KMS-11 (cell line): ENCODE measurements around the gene NOS1AP.

Source experiments
- H2AFZ ChIP-seq: fragments of 200-600 bp; sonication (generic); 2 replicates; pipeline ENCODE4 v1.6.1; 2016; ENCODE audit warnings: antibody characterized with exemption, mixed run types, low read depth
- H3K27ac ChIP-seq: fragments of 200-600 bp; sonication (generic); 2 replicates; pipeline ENCODE4 v1.6.1; 2016; ENCODE audit warnings: mild to moderate bottlenecking, mixed run types
- H3K27me3 ChIP-seq: fragments of 200-600 bp; sonication (generic); 2 replicates; pipeline ENCODE4 v1.6.1; 2017; ENCODE audit warnings: mild to moderate bottlenecking, low read depth, mixed run types, moderate library complexity; ENCODE audit not compliant: insufficient read depth
- H3K36me3 ChIP-seq: fragments of 200-600 bp; sonication (generic); 2 replicates; pipeline ENCODE4 v1.6.1; 2017; ENCODE audit warnings: mild to moderate bottlenecking, mixed run types; ENCODE audit not compliant: insufficient read depth
- H3K4me1 ChIP-seq: fragments of 200-600 bp; sonication (generic); 2 replicates; pipeline ENCODE4 v1.6.1; 2016; ENCODE audit warnings: mild to moderate bottlenecking, low read depth, mixed run types; ENCODE audit not compliant: poor library complexity, severe bottlenecking
- H3K4me2 ChIP-seq: fragments of 200-600 bp; sonication (generic); 2 replicates; pipeline ENCODE4 v1.7.0; 2016; ENCODE audit warnings: mild to moderate bottlenecking, mixed run types
- H3K4me3 ChIP-seq: fragments of 200-600 bp; sonication (generic); IDR thresholded peaks from 2 replicates; pipeline ENCODE4 v1.6.1; 2017; ENCODE audit warnings: low read depth, low read length, mixed read lengths; ENCODE audit not compliant: insufficient read depth
- H3K79me2 ChIP-seq: fragments of 200-600 bp; sonication (generic); 2 replicates; pipeline ENCODE4 v1.6.1; 2016; ENCODE audit warnings: low read depth, mixed run types; ENCODE audit not compliant: insufficient read depth
- H3K9ac ChIP-seq: fragments of 200-600 bp; sonication (generic); 2 replicates; pipeline ENCODE4 v1.6.1; 2016; ENCODE audit warnings: mild to moderate bottlenecking, mixed run types
- H4K20me1 ChIP-seq: fragments of 200-600 bp; sonication (generic); 2 replicates; pipeline ENCODE4 v1.6.1; 2016; ENCODE audit warnings: mild to moderate bottlenecking, mixed run types; ENCODE audit not compliant: insufficient read depth
- CTCF ChIP-seq: fragments of 200-600 bp; sonication (generic); conservative IDR thresholded peaks from 2 replicates; pipeline ENCODE4 v1.6.1; 2017; ENCODE audit warnings: low read depth, mild to moderate bottlenecking, antibody characterized with exemption, low read length, moderate library complexity, mixed read lengths

NOS1AP gene

GRCh38 chr1:162279136-162279498, 209.6 kb downstream of the NOS1AP start:
- no peaks in the 10 kb centered on the region for H3K27me3 ChIP-seq
- H3K36me3 ChIP-seq: no peaks in the 10 kb centered on the region
- H3K27ac ChIP-seq: no peak overlapping the region
- H3K4me2 ChIP-seq: no peak overlapping the region
- H3K4me1 ChIP-seq: peaks cover 17% of the 10 kb centered on the region
- no peak overlapping the region for H3K9ac ChIP-seq
- H2AFZ ChIP-seq: no peak overlapping the region
- no peaks in the 10 kb centered on the region for H4K20me1 ChIP-seq
- no peaks in the 10 kb centered on the region for H3K79me2 ChIP-seq
- no peak overlapping the region for H3K4me3 ChIP-seq
- TF ChIP-seq CTCF: no peak

- no peak overlapping the region for H3K9ac ChIP-seq
- no peaks in the 10 kb centered on the region for H3K36me3 ChIP-seq
- no peak overlapping the region for H3K4me2 ChIP-seq
- no peak overlapping the region for H3K27ac ChIP-seq
- no peaks in the 10 kb centered on the region for H3K27me3 ChIP-seq
- TF ChIP-seq CTCF: no peak
- no peak overlapping the region for H2AFZ ChIP-seq
- no peaks in the 10 kb centered on the region for H3K79me2 ChIP-seq
- no peak overlapping the region for H3K4me3 ChIP-seq
- no peaks in the 10 kb centered on the region for H4K20me1 ChIP-seq
- peaks cover 36% of the 10 kb centered on the region for H3K4me1 ChIP-seq
Measured at GRCh38 chr1:162281426-162281825, 211.9 kb downstream of the NOS1AP start.

- TF ChIP-seq CTCF: no peak
- H3K9ac ChIP-seq: no peak overlapping the region
- no peak overlapping the region for H3K27ac ChIP-seq
Measured at GRCh38 chr1:162283657-162284056, 214.2 kb downstream of the NOS1AP start.

GRCh38 chr1:162284206-162284955, 214.9 kb downstream of the NOS1AP start:
- TF ChIP-seq CTCF: no peak
- Histone ChIP-seq H3K4me2 (peak overlapping the region; percentile 36), H3K27ac (peak overlapping the region; percentile 6; the same call in 1 of the 2 replicates), H3K79me2 (no peaks in the 10 kb centered on the region), H3K4me1 (peaks cover 36% of the 10 kb centered on the region), H2AFZ (no peak overlapping the region), H3K9ac (no peak overlapping the region), H3K36me3 (no peaks in the 10 kb centered on the region), H3K4me3 (no peak overlapping the region), H4K20me1 (no peaks in the 10 kb centered on the region), H3K27me3 (no peaks in the 10 kb centered on the region)

More at GRCh38 chr1:162283657-162284056, 214.2 kb downstream of the NOS1AP start:
- Histone ChIP-seq H2AFZ (no peak overlapping the region), H3K4me3 (no peak overlapping the region), H3K36me3 (no peaks in the 10 kb centered on the region), H3K79me2 (no peaks in the 10 kb centered on the region), H4K20me1 (no peaks in the 10 kb centered on the region), H3K27me3 (no peaks in the 10 kb centered on the region), H3K4me2 (no peak overlapping the region), H3K4me1 (peaks cover 36% of the 10 kb centered on the region)
